H1 (cell line): Measurements from ENCODE around the gene TMEM151A. TPM values are rescaled to one million over a fixed set of nuclear protein-coding genes. Genes with fewer than 3 reads are reported as not detected.

Experiments
- CTCF ChIA-PET: fragments of 300-600 bp; sonication (Branson Sonifier 250); formaldehyde crosslinking; loops from one replicate; lab custom pipeline; 2021; ENCODE audit not compliant: partially characterized antibody; lab: Charles Lee
- POLR2A ChIA-PET: fragments of 300-600 bp; sonication (Branson Sonifier 250); formaldehyde crosslinking; loops from one replicate; lab custom pipeline; 2021; ENCODE audit warnings: inconsistent platforms; ENCODE audit not compliant: partially characterized antibody; lab: Charles Lee
- DNase-seq, 2 experiments: peaks; one replicate each; pipeline versions ENCODE4 v3.0.0 to v3.0.0-alpha.2; 2010 to 2022; ENCODE audit warnings: low spot score in 2 of 2, low read depth in 1 of 2, mixed read lengths in 1 of 2
- FAIRE-seq: peaks from 2 replicates; lab custom pipeline; 2011; peaks lifted over from hg19 to GRCh38; lab: Jason Lieb, UNC
- H2AFZ ChIP-seq: 2 replicates; pipeline ENCODE4 v1.8.1; 2012; ENCODE audit warnings: low read length, inconsistent platforms
- H2AK5ac ChIP-seq: 2 replicates; pipeline ENCODE4 v1.6.1; 2013; ENCODE audit warnings: low read depth, low read length
- H2BK120ac ChIP-seq: replicated peaks from 2 replicates; pipeline ENCODE3; 2013; ENCODE audit warnings: low read depth, low read length, inconsistent platforms
- H2BK12ac ChIP-seq: 2 replicates; pipeline ENCODE4 v1.6.1; 2013; ENCODE audit warnings: low read depth, low read length
- H2BK15ac ChIP-seq: 2 replicates; pipeline ENCODE4 v1.6.1; 2013; ENCODE audit warnings: low read length
- H2BK20ac ChIP-seq: 2 replicates; pipeline ENCODE4 v1.6.1; 2013; ENCODE audit warnings: low read length
- H2BK5ac ChIP-seq: 2 replicates; pipeline ENCODE4 v1.6.1; 2013; ENCODE audit warnings: low read depth, low read length
- H3K14ac ChIP-seq: 2 replicates; pipeline ENCODE4 v1.6.1; 2013; ENCODE audit warnings: inconsistent platforms; ENCODE audit not compliant: insufficient read length
- H3K18ac ChIP-seq: 2 replicates; pipeline ENCODE4 v1.6.1; 2013; ENCODE audit warnings: low read length; ENCODE audit errors: extremely low read depth
- H3K23ac ChIP-seq: 2 replicates; pipeline ENCODE4 v1.6.1; 2013; ENCODE audit warnings: inconsistent platforms; ENCODE audit not compliant: insufficient read length
- H3K23me2 ChIP-seq: 2 replicates; pipeline ENCODE4 v1.6.1; 2013; ENCODE audit warnings: low read depth, low read length
- H3K27ac ChIP-seq: 2 replicates; pipeline ENCODE4 v1.6.1; 2011; ENCODE audit warnings: low read depth, low read length, inconsistent platforms
- H3K27me3 ChIP-seq, 4 experiments: replicated peaks in 1 of 4; 1 replicate in 1 of 4; 2 replicates in 3 of 4; pipeline versions ENCODE4 v1.6.1 to v1.8.1; 2011 to 2013; ENCODE audit warnings: low read length in 3 of 4, mild to moderate bottlenecking in 3 of 4, inconsistent platforms in 2 of 4, mixed read lengths in 2 of 4, moderate library complexity in 1 of 4; ENCODE audit not compliant: control insufficient read depth in 3 of 4, insufficient read depth in 3 of 4; ENCODE audit errors: extremely low read depth in 1 of 4
- H3K36me3 ChIP-seq, 4 experiments: 2 replicates each; pipeline versions ENCODE4 v1.6.1 to v1.8.1; 2011 to 2013; ENCODE audit warnings: mild to moderate bottlenecking in 4 of 4, low read length in 3 of 4, moderate library complexity in 2 of 4, control low read depth in 1 of 4, inconsistent platforms in 1 of 4; ENCODE audit not compliant: insufficient read depth in 4 of 4, control insufficient read depth in 2 of 4
- H3K4ac ChIP-seq: replicated peaks from 2 replicates; pipeline ENCODE3; 2013; ENCODE audit warnings: low read length, low read depth, mixed read lengths, inconsistent platforms; ENCODE audit not compliant: insufficient read length
- H3K4me1 ChIP-seq, 4 experiments: replicated peaks in 1 of 4; 1 replicate in 1 of 4; 2 replicates in 3 of 4; pipeline versions ENCODE4 v1.6.1 to v1.8.1; 2011 to 2013; ENCODE audit warnings: low read length in 3 of 4, inconsistent platforms in 2 of 4, mixed read lengths in 1 of 4; ENCODE audit not compliant: insufficient read depth in 4 of 4, control insufficient read depth in 3 of 4
- H3K4me2 ChIP-seq, 2 experiments: 2 replicates each; pipeline versions ENCODE4 v1.6.1 to v1.8.1; 2011 to 2013; ENCODE audit warnings: low read depth in 2 of 2, low read length in 2 of 2, control low read depth in 1 of 2, inconsistent platforms in 1 of 2, mild to moderate bottlenecking in 1 of 2; ENCODE audit not compliant: insufficient read depth in 1 of 2
- H3K4me3 ChIP-seq, 4 experiments: fragments of 200-600, 300-600 bp in 1 of 4; sonication (generic), shearing (Covaris generic), sonication (Bioruptor Twin) in 1 of 4; 2 replicates each; pipeline versions ENCODE4 v1.5.1 to v1.8.1; 2011 to 2016; ENCODE audit warnings: low read length in 4 of 4, low read depth in 3 of 4, control low read depth in 2 of 4, inconsistent platforms in 2 of 4, mild to moderate bottlenecking in 2 of 4, mixed read lengths in 1 of 4, moderate library complexity in 1 of 4; ENCODE audit not compliant: insufficient read depth in 2 of 4; ENCODE audit errors: extremely low read depth in 1 of 4
- H3K56ac ChIP-seq: replicated peaks from 2 replicates; pipeline ENCODE3; 2013; ENCODE audit warnings: low read depth, mild to moderate bottlenecking, mixed read lengths, low read length, inconsistent platforms; ENCODE audit not compliant: insufficient read length
- H3K79me1 ChIP-seq: 2 replicates; pipeline ENCODE4 v1.6.1; 2013; ENCODE audit warnings: low read depth, low read length, control low read depth
- H3K79me2 ChIP-seq, 2 experiments: 2 replicates each; pipeline versions ENCODE4 v1.6.1 to v1.8.1; 2012 to 2013; ENCODE audit warnings: low read length in 2 of 2, mild to moderate bottlenecking in 2 of 2, inconsistent platforms in 1 of 2; ENCODE audit not compliant: insufficient read depth in 2 of 2, control insufficient read depth in 1 of 2
- H3K9ac ChIP-seq, 4 experiments: replicated peaks in 1 of 4; 1 replicate in 1 of 4; 2 replicates in 3 of 4; pipeline versions ENCODE4 v1.6.1 to v1.8.1; 2011 to 2013; ENCODE audit warnings: low read depth in 3 of 4, low read length in 3 of 4, control low read depth in 2 of 4, mild to moderate bottlenecking in 2 of 4, moderate library complexity in 2 of 4, inconsistent platforms in 1 of 4; ENCODE audit errors: extremely low read depth in 1 of 4
- H3K9me3 ChIP-seq, 2 experiments: 2 replicates each; pipeline versions ENCODE4 v1.6.1 to v1.8.1; 2012 to 2013; ENCODE audit warnings: mild to moderate bottlenecking in 2 of 2, moderate library complexity in 2 of 2, control low read depth in 1 of 2, inconsistent platforms in 1 of 2, low read depth in 1 of 2, low read length in 1 of 2, mixed read lengths in 1 of 2; ENCODE audit not compliant: insufficient read depth in 2 of 2
- H4K20me1 ChIP-seq, 2 experiments: replicated peaks in 1 of 2; 2 replicates each; pipeline versions ENCODE3 to v1.8.1; 2011 to 2013; ENCODE audit warnings: inconsistent platforms in 2 of 2, low read length in 2 of 2, mild to moderate bottlenecking in 1 of 2; ENCODE audit not compliant: insufficient read depth in 2 of 2, control insufficient read depth in 1 of 2
- H4K5ac ChIP-seq: 2 replicates; pipeline ENCODE4 v1.6.1; 2013; ENCODE audit warnings: low read length, low read depth, mixed read lengths, inconsistent platforms; ENCODE audit not compliant: insufficient read length
- H4K8ac ChIP-seq: 2 replicates; pipeline ENCODE4 v1.8.0; 2013; ENCODE audit warnings: mild to moderate bottlenecking, moderate library complexity, low read length, inconsistent platforms; ENCODE audit not compliant: insufficient read depth; ENCODE audit errors: extremely low read depth
- H4K91ac ChIP-seq: replicated peaks from 2 replicates; pipeline ENCODE3; 2013; ENCODE audit warnings: low read length, mixed read lengths, inconsistent platforms; ENCODE audit not compliant: insufficient read length
- BCL11A ChIP-seq, 2 experiments: IDR thresholded peaks; one replicate each; pipeline ENCODE4 v1.6.1; 2011; ENCODE audit warnings: low read depth in 2 of 2, low read length in 2 of 2, mild to moderate bottlenecking in 2 of 2
- CHD2 ChIP-seq: IDR thresholded peaks from 2 replicates; pipeline ENCODE4 v1.6.1; 2012; ENCODE audit warnings: low read length, improper control_type of control experiment
- EGR1 ChIP-seq: IDR thresholded peaks from 2 replicates; pipeline ENCODE4 v1.6.1; 2011; ENCODE audit warnings: low read depth, low read length, borderline replicate concordance
- PHF8 ChIP-seq: fragments of 200-600 bp; sonication (generic); conservative IDR thresholded peaks from 2 replicates; pipeline ENCODE4 v1.7.1; 2012; ENCODE audit warnings: low read depth, mild to moderate bottlenecking, inconsistent platforms, low read length, moderate library complexity
- POU5F1 ChIP-seq: IDR thresholded peaks from 2 replicates; pipeline ENCODE4 v1.6.1; 2011; ENCODE audit warnings: low read depth, mild to moderate bottlenecking, low read length, moderate library complexity
- RBBP5 ChIP-seq: IDR thresholded peaks from 2 replicates; pipeline ENCODE4 v1.7.1; 2012; ENCODE audit warnings: low read depth, mild to moderate bottlenecking, inconsistent platforms, low read length, moderate library complexity, borderline replicate concordance
- RFX5 ChIP-seq: IDR thresholded peaks from 2 replicates; pipeline ENCODE4 v1.6.1; 2011; ENCODE audit warnings: low read depth, low read length, improper control_type of control experiment, borderline replicate concordance
- SIN3A ChIP-seq, 2 experiments: IDR thresholded peaks in 1 of 2; conservative IDR thresholded peaks in 1 of 2; 2 replicates each; pipeline ENCODE4 v1.6.1; 2011 to 2012; ENCODE audit warnings: low read length in 2 of 2, improper control_type of control experiment in 1 of 2, low read depth in 1 of 2, mild to moderate bottlenecking in 1 of 2
- SIRT6 ChIP-seq: IDR thresholded peaks from one replicate; pipeline ENCODE4 v1.7.1; 2012; ENCODE audit warnings: low read length, inconsistent platforms
- SRF ChIP-seq: IDR thresholded peaks from 2 replicates; pipeline ENCODE4 v1.6.1; 2011; ENCODE audit warnings: mild to moderate bottlenecking, low read depth, low read length, moderate library complexity
- SUZ12 ChIP-seq: fragments of 200-600 bp; sonication (generic); IDR thresholded peaks from 2 replicates; pipeline ENCODE4 v1.6.1; 2012; ENCODE audit warnings: mild to moderate bottlenecking, inconsistent platforms, low read length, moderate library complexity, mixed read lengths
- TAF1 ChIP-seq: IDR thresholded peaks from 2 replicates; pipeline ENCODE4 v1.6.1; 2011; ENCODE audit warnings: mild to moderate bottlenecking, low read depth, low read length
- YY1 ChIP-seq: IDR thresholded peaks from 2 replicates; pipeline ENCODE4 v1.6.1; 2011; ENCODE audit warnings: low read depth, mild to moderate bottlenecking, low read length
- WGBS, 2 experiments: shearing (Covaris generic) in 1 of 2; methylation state at CpG; one replicate each; pipeline versions ENCODE4 v1.1.6 to v1.1.7; 2013 to 2015; ENCODE audit warnings: low lambda C conversion rate in 2 of 2, mixed read lengths in 2 of 2, inconsistent platforms in 1 of 2, low coverage in 1 of 2, missing lambda C conversion rate in 1 of 2; ENCODE audit not compliant: insufficient replicate concordance in 2 of 2, insufficient coverage in 1 of 2, insufficient read length in 1 of 2; ENCODE audit errors: extremely low coverage in 1 of 2, missing lambda C conversion rate in 1 of 2; 5-methylcytosine and 5-hydroxymethylcytosine counted together
- polyA plus RNA-seq, 7 experiments: library from polyadenylated mRNA; depleted of rRNA in 3 of 7; stranded (reverse) in 5 of 7; unstranded in 2 of 7; fragments of >200 nt in 5 of 7; fragments of 200-250 nt in 2 of 7; gene quantifications; 1 replicate in 5 of 7; 2 replicates in 1 of 7; 4 replicates in 1 of 7; pipeline versions ENCODE4 v1.2.1 to v1.2.3, GENCODE V29; 2011 to 2013; ENCODE audit warnings: missing spikeins in 2 of 7, mixed read lengths in 2 of 7
- total RNA-seq: library from RNA; stranded (reverse); fragmentation: NEBNext Ultra II Directional; extraction: Animal tissue kit (Norgen Biotek cat#: 25700); gene quantifications from 2 replicates; pipeline ENCODE4 v1.2.1, GENCODE V29; 2021

TMEM151A gene
- total and polyA plus RNA-seq, 2 of the 8 experiments (the other 6 are each of a cell fraction or from before 2014, with no cell fraction given): 3.2 TPM

- peaks cover 5 to 29% (median 10%) of the 10 kb centered on the region in 4 experiments; a peak in 6 of 7 replicates for H3K4me1 ChIP-seq
- DNase-seq (peak in 1 of 2 experiments; percentile 47), FAIRE-seq (no peak)
- H2AFZ ChIP-seq: no peak overlapping the region
- WGBS, 2 experiments: 72% methylated on average over 17 of the region's 17 CpGs; no CpG with 5 or more reads in 1 of the 2 experiments
- ChIA-PET CTCF (no interaction called here), POLR2A (no interaction called here)
- H3K4me3 ChIP-seq: peak overlapping the region in 3 of 4 experiments; percentile 59 to 76 (median 59); a peak in 4 of 8 replicates
- peak overlapping the region; percentile 87 for H4K91ac ChIP-seq
- H3K56ac ChIP-seq: no peak overlapping the region
- 0 out of 2 replicates have a peak, but pooled peaks cover 2% of the 10 kb centered on the region for H3K79me1 ChIP-seq
- peaks cover 12% of the 10 kb centered on the region; the same call in 1 of the 2 replicates for H3K23me2 ChIP-seq
- H3K14ac ChIP-seq: no peak overlapping the region
- H2AK5ac ChIP-seq: no peak overlapping the region
- no peak overlapping the region for H3K27ac ChIP-seq
- no peak overlapping the region for H4K5ac ChIP-seq
- H2BK12ac ChIP-seq: peak overlapping the region; percentile 72; the same call in 1 of the 2 replicates
- no peak overlapping the region for H3K9ac ChIP-seq
- H2BK5ac ChIP-seq: no peak overlapping the region
- H3K18ac ChIP-seq: no peak overlapping the region
- peak overlapping the region; percentile 43 to 80 for H3K4me2 ChIP-seq
- H3K4ac ChIP-seq: peak overlapping the region; percentile 61
- H2BK120ac ChIP-seq: no peak overlapping the region
- H3K79me2 ChIP-seq: peaks cover 0 to 8% of the 10 kb centered on the region in 2 experiments; a peak in 1 of 4 replicates
- peaks cover 2 to 30% (median 18%) of the 10 kb centered on the region in 4 experiments for H3K27me3 ChIP-seq
- no peak overlapping the region for H2BK20ac ChIP-seq
- H3K9me3 ChIP-seq: no peaks in the 10 kb centered on the region
- peak overlapping the region; percentile 83; the same call in 1 of the 2 replicates for H2BK15ac ChIP-seq
- no peaks in the 10 kb centered on the region for H3K36me3 ChIP-seq
- peaks cover 4 to 7% of the 10 kb centered on the region in 2 experiments for H4K20me1 ChIP-seq
- no peak overlapping the region for H3K23ac ChIP-seq
- peak overlapping the region; percentile 37 for H4K8ac ChIP-seq
- no peak for TF ChIP-seq YY1
- TF ChIP-seq RFX5: no peak
- no peak for TF ChIP-seq CHD2
- no peak for TF ChIP-seq RBBP5
- TF ChIP-seq PHF8: no peak
- no peak for TF ChIP-seq SIRT6
- no peak for TF ChIP-seq POU5F1
- no peak for TF ChIP-seq SUZ12
- no peak for TF ChIP-seq SIN3A (conservative IDR thresholded peaks at IDR 0.05 in 1 of 2, IDR thresholded peaks at IDR 0.05 in 1 of 2; ENCODE audit: low read depth in 1 of 2, low read length in 2 of 2)
- TF ChIP-seq TAF1: no peak
- no peak for TF ChIP-seq EGR1
- TF ChIP-seq SRF: no peak
- no peak for TF ChIP-seq BCL11A (IDR thresholded peaks at IDR 0.05; ENCODE audit: low read depth in 2 of 2, low read length in 2 of 2)
These were observed 1.0 kb downstream of the TMEM151A start for GRCh38 chr11:66292543-66293332.
